NCI-H2196 (cell line): ENCODE results near the gene LZTR1.

ENCODE experiments used
- DNase-seq: peaks from one replicate; lab custom pipeline; 2025; ENCODE audit not compliant: unreplicated experiment; lab: John Stamatoyannopoulos, UW

LZTR1 gene

GRCh38 chr22:20979940-20980453 lies 2.1 kb upstream of the LZTR1 start:
- DNase-seq = no peak

- no peak for DNase-seq
These were observed 1.6 kb upstream of the LZTR1 start for GRCh38 chr22:20980523-20980922.

- DNase-seq = no peak
These were observed 967 bp upstream of the LZTR1 start for GRCh38 chr22:20980938-20981722.

GRCh38 chr22:20982563-20982882 lies 426 bp downstream of the LZTR1 start:
- no peak for DNase-seq

- no peak for DNase-seq
These were observed 1.1 kb downstream of the LZTR1 start for GRCh38 chr22:20983081-20983771.

GRCh38 chr22:20985720-20986119 lies 3.6 kb downstream of the LZTR1 start:
- no peak for DNase-seq

GRCh38 chr22:20986365-20986764 lies 4.3 kb downstream of the LZTR1 start:
- DNase-seq = no peak

GRCh38 chr22:20987375-20987774 lies 5.3 kb downstream of the LZTR1 start:
- no peak for DNase-seq

- DNase-seq = no peak
These were observed 6.7 kb downstream of the LZTR1 start for GRCh38 chr22:20988573-20989322.

- no peak for DNase-seq
These were observed 7.4 kb downstream of the LZTR1 start for GRCh38 chr22:20989323-20990138.

- DNase-seq = no peak
These were observed 8.4 kb downstream of the LZTR1 start for GRCh38 chr22:20990184-20991180.

- no peak for DNase-seq
These were observed 9.4 kb downstream of the LZTR1 start for GRCh38 chr22:20991252-20992055.

GRCh38 chr22:20992056-20992442 lies 10.0 kb downstream of the LZTR1 start:
- DNase-seq = no peak

- no peak for DNase-seq
These were observed 10.6 kb downstream of the LZTR1 start for GRCh38 chr22:20992456-20993303.

- no peak for DNase-seq
These were observed 11.4 kb downstream of the LZTR1 start for GRCh38 chr22:20993304-20994127.

- DNase-seq = no peak
These were observed 12.2 kb downstream of the LZTR1 start for GRCh38 chr22:20994128-20994901.

- DNase-seq = no peak
These were observed 12.8 kb downstream of the LZTR1 start for GRCh38 chr22:20994902-20995241.
